Karpas-422 (cell line): ENCODE data around the gene ASMT. TPM values are rescaled to one million over a fixed set of nuclear protein-coding genes. Genes with fewer than 3 reads are reported as not detected.

Experiments used
- DNase-seq: peaks from one replicate; pipeline ENCODE4 v3.0.0-alpha.2; 2015
- H2AFZ ChIP-seq: fragments of 200-600 bp; sonication (generic); 2 replicates; pipeline ENCODE4 v1.6.1; 2014; ENCODE audit warnings: antibody characterized with exemption, low read length, mixed read lengths
- H3K27ac ChIP-seq: fragments of 200-600 bp; sonication (generic); 2 replicates; pipeline ENCODE4 v1.5.1; 2014; ENCODE audit warnings: mild to moderate bottlenecking, low read length, moderate library complexity
- H3K27me3 ChIP-seq: fragments of 200-600 bp; sonication (generic); 2 replicates; pipeline ENCODE4 v1.6.1; 2014; ENCODE audit warnings: low read length, mixed read lengths
- H3K36me3 ChIP-seq: fragments of 200-600 bp; sonication (generic); 2 replicates; pipeline ENCODE4 v1.6.1; 2014; ENCODE audit warnings: low read length, mixed read lengths; ENCODE audit not compliant: insufficient read depth
- H3K4me1 ChIP-seq: fragments of 200-600 bp; sonication (generic); 2 replicates; pipeline ENCODE4 v1.6.1; 2014; ENCODE audit warnings: mild to moderate bottlenecking, low read length, mixed read lengths
- H3K4me2 ChIP-seq: fragments of 200-600 bp; sonication (generic); 2 replicates; pipeline ENCODE4 v1.6.1; 2014; ENCODE audit warnings: low read length, low read depth, mild to moderate bottlenecking; ENCODE audit not compliant: poor library complexity, severe bottlenecking
- H3K4me3 ChIP-seq: fragments of 200-600 bp; sonication (generic); 2 replicates; pipeline ENCODE4 v1.5.1; 2014; ENCODE audit warnings: mild to moderate bottlenecking, antibody characterized with exemption, low read length, mixed read lengths
- H3K79me2 ChIP-seq: fragments of 200-600 bp; sonication (generic); 2 replicates; pipeline ENCODE4 v1.6.1; 2014; ENCODE audit warnings: mild to moderate bottlenecking, low read length, mixed read lengths
- H3K9ac ChIP-seq: fragments of 200-600 bp; sonication (generic); 2 replicates; pipeline ENCODE4 v1.6.0; 2014; ENCODE audit warnings: low read length
- H3K9me2 ChIP-seq: fragments of 200-600 bp; sonication (generic), shearing (Covaris generic); replicated peaks from 2 replicates; pipeline ENCODE4 v1.6.0; 2014; ENCODE audit warnings: mild to moderate bottlenecking, low read length, moderate library complexity; ENCODE audit not compliant: insufficient read depth
- H3K9me3 ChIP-seq: fragments of 300-700, 200-600 bp; sonication (generic); 2 replicates; pipeline ENCODE4 v1.6.1; 2014; ENCODE audit warnings: low read length, mixed read lengths
- H4K20me1 ChIP-seq: fragments of 200-600 bp; sonication (generic); 2 replicates; pipeline ENCODE4 v1.6.1; 2014; ENCODE audit warnings: mild to moderate bottlenecking, antibody characterized with exemption, low read length, low read depth; ENCODE audit not compliant: insufficient read depth
- total RNA-seq: library from RNA; depleted of rRNA; stranded (reverse); fragments of >200 nt; shearing (Covaris generic); gene quantifications from 2 replicates; pipeline ENCODE4 v1.2.3, GENCODE V29; 2014; ENCODE audit warnings: low replicate concordance

The ASMT gene
- total RNA-seq, 1 experiment from 2014 or later = not detected

GRCh38 chrX:1584237-1585011 lies 30.4 kb upstream of the ASMT start:
- H3K4me1 ChIP-seq = peaks cover 27% of the 10 kb centered on the region
- DNase-seq = no peak

DNA sequence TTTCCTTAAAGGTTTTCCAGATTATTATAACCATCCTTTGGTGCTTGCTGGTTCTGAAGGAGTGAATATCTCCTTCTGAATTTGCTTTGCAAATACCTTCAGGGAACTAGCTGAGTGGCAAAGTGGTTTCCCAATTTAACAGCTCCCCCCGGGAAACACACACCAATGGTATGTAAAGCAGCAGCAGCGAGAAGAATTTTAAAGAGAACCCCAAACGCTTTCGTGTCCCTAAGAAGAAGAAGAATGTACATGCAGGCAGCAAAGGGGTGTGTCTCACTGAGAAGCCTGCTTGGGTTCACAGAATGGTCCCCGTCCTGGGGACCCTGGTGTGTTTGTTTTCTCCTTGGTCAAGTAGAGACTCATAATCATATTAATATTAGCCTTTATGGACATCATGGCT lies 27.7 kb upstream of the ASMT start:
- peak; percentile 97 for DNase-seq

More at GRCh38 chrX:1584237-1585011, 30.4 kb upstream of the ASMT start:
- Histone ChIP-seq H2AFZ (no peak overlapping the region), H3K27me3 (no peaks in the 10 kb centered on the region), H3K4me2 (no peak overlapping the region), H3K79me2 (no peaks in the 10 kb centered on the region), H3K9me3 (no peaks in the 10 kb centered on the region), H3K4me3 (no peak overlapping the region), H3K9ac (no peak overlapping the region), H3K27ac (no peak overlapping the region), H3K9me2 (no peaks in the 10 kb centered on the region), H4K20me1 (no peaks in the 10 kb centered on the region), H3K36me3 (no peaks in the 10 kb centered on the region)

GRCh38 chrX:1589356-1590130 lies 25.3 kb upstream of the ASMT start:
- H2AFZ ChIP-seq = no peak overlapping the region
- peaks cover 26% of the 10 kb centered on the region for H4K20me1 ChIP-seq
- no peak for DNase-seq

More for the DNA sequence above, 27.7 kb upstream of the ASMT start:
- Histone ChIP-seq H2AFZ (no peak overlapping the region), H3K9me3 (no peaks in the 10 kb centered on the region), H3K4me1 (peaks cover 31% of the 10 kb centered on the region), H4K20me1 (peaks cover 4% of the 10 kb centered on the region; the same call in 1 of the 2 replicates), H3K79me2 (peaks cover 6% of the 10 kb centered on the region), H3K9ac (peak overlapping the region; percentile 54), H3K4me2 (peak overlapping the region; percentile 71), H3K4me3 (peak overlapping the region; percentile 55), H3K27ac (peak overlapping the region; percentile 98), H3K9me2 (no peaks in the 10 kb centered on the region), H3K27me3 (no peaks in the 10 kb centered on the region), H3K36me3 (no peaks in the 10 kb centered on the region)

GRCh38 chrX:1591102-1591862 lies 23.6 kb upstream of the ASMT start, which contains the start of gene AKAP17A:
TSS of gene AKAP17A (plus strand) at chrX:1591604. CDS start at chrX:1593463, 1,859 bp downstream.
- H3K79me2 ChIP-seq = peaks cover 43% of the 10 kb centered on the region
- H3K4me3 ChIP-seq = peak within 1 kb of the TSS; percentile 91
- no peaks in the 10 kb centered on the region for H3K9me3 ChIP-seq
- H3K4me1 ChIP-seq = peaks cover 27% of the 10 kb centered on the region
- peak within 1 kb of the TSS; percentile 70 for H3K4me2 ChIP-seq
- peak; percentile 99 for DNase-seq
- peaks cover 42% of the 10 kb centered on the region for H4K20me1 ChIP-seq
- no peak within 1 kb of the TSS for H2AFZ ChIP-seq
- H3K27ac ChIP-seq = peak within 1 kb of the TSS; percentile 82
- peaks cover 26% of the 10 kb centered on the region for H3K36me3 ChIP-seq
- H3K9me2 ChIP-seq = no peaks in the 10 kb centered on the region
- peak within 1 kb of the TSS; percentile 93 for H3K9ac ChIP-seq
- no peaks in the 10 kb centered on the region for H3K27me3 ChIP-seq

More at GRCh38 chrX:1589356-1590130, 25.3 kb upstream of the ASMT start:
- Histone ChIP-seq H3K9ac (peak overlapping the region; percentile 16; the same call in 1 of the 2 replicates), H3K79me2 (peaks cover 28% of the 10 kb centered on the region), H3K4me2 (no peak overlapping the region), H3K36me3 (peaks cover 12% of the 10 kb centered on the region), H3K4me1 (peaks cover 30% of the 10 kb centered on the region), H3K9me3 (no peaks in the 10 kb centered on the region), H3K27ac (peak overlapping the region; percentile 82), H3K27me3 (no peaks in the 10 kb centered on the region), H3K9me2 (no peaks in the 10 kb centered on the region), H3K4me3 (no peak overlapping the region)

DNA sequence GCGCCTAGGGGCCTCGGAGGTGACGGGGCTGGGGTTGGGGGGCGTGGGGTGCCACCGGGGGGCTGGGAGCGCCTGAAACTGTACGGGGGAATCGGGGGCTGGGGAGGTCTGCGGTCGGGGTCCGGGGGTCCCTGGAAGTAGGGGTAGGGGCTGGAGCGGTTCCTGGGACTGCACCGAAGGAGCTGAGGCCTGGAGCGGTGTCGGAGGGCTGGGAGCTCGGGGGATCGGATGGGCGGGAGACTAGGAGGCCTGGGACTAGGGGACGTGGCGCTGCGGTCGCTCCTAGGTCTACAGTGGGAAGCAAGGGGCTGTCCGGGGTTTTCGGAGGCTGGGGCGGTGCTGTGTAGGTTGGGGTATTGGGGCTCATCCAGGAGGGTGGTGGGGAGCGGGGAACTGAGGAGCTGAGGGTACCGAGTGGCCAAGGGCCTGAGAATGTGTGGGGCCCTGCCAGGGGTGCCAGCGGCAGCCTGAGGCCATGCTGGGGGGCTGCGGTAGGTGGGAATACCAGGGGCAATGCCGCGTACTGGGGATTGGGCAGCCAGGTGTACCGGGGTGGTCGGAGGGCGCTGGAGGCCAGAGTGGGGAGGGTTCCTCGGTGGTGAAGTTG lies 22.9 kb upstream of the ASMT start:
- peaks cover 28% of the 10 kb centered on the region for H3K36me3 ChIP-seq
- no peaks in the 10 kb centered on the region for H3K9me2 ChIP-seq
- H3K27ac ChIP-seq = peak overlapping the region; percentile 64
- peak overlapping the region; percentile 91 for H3K4me3 ChIP-seq
- H3K4me2 ChIP-seq = peak overlapping the region; percentile 70
- peak; percentile 53 for DNase-seq
- H3K27me3 ChIP-seq = no peaks in the 10 kb centered on the region
- H3K9ac ChIP-seq = peak overlapping the region; percentile 93
- peaks cover 42% of the 10 kb centered on the region for H4K20me1 ChIP-seq
- H3K9me3 ChIP-seq = no peaks in the 10 kb centered on the region
- peaks cover 21% of the 10 kb centered on the region for H3K4me1 ChIP-seq
- H2AFZ ChIP-seq = no peak overlapping the region
- peaks cover 46% of the 10 kb centered on the region for H3K79me2 ChIP-seq

GRCh38 chrX:1592470-1593142 lies 22.3 kb upstream of the ASMT start:
- Histone ChIP-seq H3K27ac (peak overlapping the region; percentile 64), H4K20me1 (peaks cover 42% of the 10 kb centered on the region), H3K27me3 (no peaks in the 10 kb centered on the region), H3K9me3 (no peaks in the 10 kb centered on the region), H3K9ac (peak overlapping the region; percentile 93), H2AFZ (no peak overlapping the region), H3K4me2 (peak overlapping the region; percentile 70), H3K4me3 (peak overlapping the region; percentile 91), H3K79me2 (peaks cover 53% of the 10 kb centered on the region), H3K9me2 (no peaks in the 10 kb centered on the region), H3K4me1 (peaks cover 17% of the 10 kb centered on the region), H3K36me3 (peaks cover 31% of the 10 kb centered on the region)
- DNase-seq = peak; percentile 67
